ENCODE measurements around the gene MKNK1. TPM values are rescaled to one million over a fixed set of nuclear protein-coding genes. Genes with fewer than 3 reads are reported as not detected.

MKNK1 gene
- total and polyA plus RNA-seq, 2 of the 8 experiments (the other 6 are each of a cell fraction or from before 2014, with no cell fraction given): 13.9 to 21.5 TPM

- TF ChIP-seq JUND (IDR thresholded peaks at IDR 0.05; ENCODE audit: low read length): no peak
- no peak for TF ChIP-seq RXRA (IDR thresholded peaks at IDR 0.05; ENCODE audit: insufficient read depth, low read depth, low read length)
- no peak for TF ChIP-seq POLR2A (IDR thresholded peaks at IDR 0.05; ENCODE audit: control extremely low read depth in 1 of 2, low read depth in 2 of 2, low read length in 2 of 2)
- no peak for TF ChIP-seq YY1 (IDR thresholded peaks at IDR 0.05; ENCODE audit: low read depth, low read length)
- TF ChIP-seq TEAD4 (IDR thresholded peaks at IDR 0.05; ENCODE audit: low read depth, low read length): no peak
- TF ChIP-seq CREB1 (IDR thresholded peaks at IDR 0.05): no peak
- no peak for TF ChIP-seq MAFK (IDR thresholded peaks at IDR 0.05; ENCODE audit: low read depth, low read length)
Measured at GRCh38 chr1:46637444-46638083, 33.5 kb upstream of the MKNK1 start (continued).

All from H1 (cell line).